Body of pancreas (tissue), 4 donors: Measurements from ENCODE around the gene PRKD1. TPM values are rescaled to one million over a fixed set of nuclear protein-coding genes. Genes with fewer than 3 reads are reported as not detected.

ENCODE experiments used
- ATAC-seq: fragments of 150-250 bp; one replicate; pipeline ENCODE4 v1.9.1; 2016
- DNase-seq, 4 donors: peaks; one replicate each; pipeline ENCODE4 v3.0.0-alpha.2; 2019
- H3K27ac ChIP-seq, 4 donors: fragments of 200-600 bp; sonication (generic); 1 replicate in 3 of 4; 2 replicates in 1 of 4; pipeline versions ENCODE4 v1.5.1 to v1.6.1; 2016 to 2019; ENCODE audit warnings: mild to moderate bottlenecking in 1 of 4, mixed read lengths in 1 of 4, moderate library complexity in 1 of 4
- H3K27me3 ChIP-seq, 2 donors: fragments of 200-600 bp; sonication (generic); one replicate each; pipeline ENCODE4 v1.6.0; 2016; ENCODE audit warnings: mild to moderate bottlenecking in 1 of 2
- H3K36me3 ChIP-seq, 2 donors: fragments of 200-600 bp; sonication (generic); replicated peaks in 1 of 2; 2 replicates each; pipeline ENCODE4 v1.5.1; 2016; ENCODE audit warnings: low read depth in 2 of 2; ENCODE audit not compliant: insufficient read depth in 1 of 2
- H3K4me1 ChIP-seq: fragments of 200-600 bp; sonication (generic); one replicate; pipeline ENCODE4 v1.6.0; 2016
- H3K4me3 ChIP-seq, 2 donors: fragments of 200-600 bp; sonication (generic); 1 replicate in 1 of 2; 2 replicates in 1 of 2; pipeline ENCODE4 v1.5.1; 2016 to 2019
- H3K9me3 ChIP-seq, 3 donors: fragments of 200-600 bp; sonication (generic); 1 replicate in 2 of 3; 2 replicates in 1 of 3; pipeline ENCODE4 v1.5.1; 2016
- POLR2A ChIP-seq, 3 donors: fragments of 450-650 bp; IDR thresholded peaks; one replicate each; pipeline ENCODE4 v1.6.1; 2016; ENCODE audit warnings: antibody characterized with exemption in 3 of 3, mild to moderate bottlenecking in 2 of 3
- WGBS, 2 donors: methylation state at CpG; one replicate each; pipeline ENCODE4 v1.1.5; 2017; 5-methylcytosine and 5-hydroxymethylcytosine counted together
- intact Hi-C: fragments of 100-400 bp; cut with DNase I; formaldehyde crosslinking; loops from one replicate; pipeline ENCODE4 v1.15.1; 2023
- total RNA-seq, 2 donors: library from RNA; depleted of rRNA; stranded (reverse); fragments of >200 nt; gene quantifications; one replicate each; pipeline ENCODE4 v1.1.0, GENCODE V29; 2016
- TF ChIP-seq, protein P1 (sequence below), 7 experiments: fragments of 450-650 bp in 4 of 7; fragments of 200-600 bp in 3 of 7; sonication (generic) in 3 of 7; IDR thresholded peaks; one replicate each; pipeline ENCODE4 v1.5.1; 2016 to 2019; ENCODE audit warnings: antibody characterized with exemption in 7 of 7

PRKD1 gene
- total RNA-seq, 2 donors from 2014 or later, result 5.3 to 14.8 TPM

DNA sequence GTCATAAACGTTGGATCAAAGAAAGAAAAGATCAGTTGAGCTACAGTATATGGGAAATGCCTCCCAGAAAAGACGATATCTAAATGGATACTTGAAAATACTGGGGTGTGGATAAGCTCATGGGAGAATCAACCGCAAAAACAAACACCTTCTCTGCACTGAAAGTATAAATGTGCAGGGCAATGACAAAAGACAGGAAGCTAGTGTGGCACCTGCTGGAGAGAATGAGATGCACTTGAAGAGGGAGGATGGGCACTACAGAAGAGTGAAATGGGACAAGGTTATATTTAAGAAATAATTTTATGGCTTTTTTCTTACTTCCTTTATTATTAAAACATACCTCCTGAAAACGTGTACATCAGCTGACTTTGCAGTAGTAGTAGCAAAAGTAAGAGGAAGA is 153.7 kb downstream of the PRKD1 start:
- H3K9me3 ChIP-seq, result no peaks in the 10 kb centered on the region
- H3K4me1 ChIP-seq, result no peaks in the 10 kb centered on the region
- DNase-seq (no peak), ATAC-seq (no peak)
- 30 to 42% methylated on average over 4 of the region's 4 CpGs for WGBS, 2 donors
- H3K36me3 ChIP-seq, result no peaks in the 10 kb centered on the region
- TF ChIP-seq POLR2A (IDR thresholded peaks at IDR 0.05), result no peak
- TF ChIP-seq, protein P1, sequence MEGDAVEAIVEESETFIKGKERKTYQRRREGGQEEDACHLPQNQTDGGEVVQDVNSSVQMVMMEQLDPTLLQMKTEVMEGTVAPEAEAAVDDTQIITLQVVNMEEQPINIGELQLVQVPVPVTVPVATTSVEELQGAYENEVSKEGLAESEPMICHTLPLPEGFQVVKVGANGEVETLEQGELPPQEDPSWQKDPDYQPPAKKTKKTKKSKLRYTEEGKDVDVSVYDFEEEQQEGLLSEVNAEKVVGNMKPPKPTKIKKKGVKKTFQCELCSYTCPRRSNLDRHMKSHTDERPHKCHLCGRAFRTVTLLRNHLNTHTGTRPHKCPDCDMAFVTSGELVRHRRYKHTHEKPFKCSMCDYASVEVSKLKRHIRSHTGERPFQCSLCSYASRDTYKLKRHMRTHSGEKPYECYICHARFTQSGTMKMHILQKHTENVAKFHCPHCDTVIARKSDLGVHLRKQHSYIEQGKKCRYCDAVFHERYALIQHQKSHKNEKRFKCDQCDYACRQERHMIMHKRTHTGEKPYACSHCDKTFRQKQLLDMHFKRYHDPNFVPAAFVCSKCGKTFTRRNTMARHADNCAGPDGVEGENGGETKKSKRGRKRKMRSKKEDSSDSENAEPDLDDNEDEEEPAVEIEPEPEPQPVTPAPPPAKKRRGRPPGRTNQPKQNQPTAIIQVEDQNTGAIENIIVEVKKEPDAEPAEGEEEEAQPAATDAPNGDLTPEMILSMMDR (IDR thresholded peaks at IDR 0.05), result peak in 3 of 7 experiments; percentile 21 to 50 (median 35)
- H3K4me3 ChIP-seq, result no peak overlapping the region
- H3K27me3 ChIP-seq, result no peaks in the 10 kb centered on the region
- no peak overlapping the region for H3K27ac ChIP-seq
- intact Hi-C loops, result no loop called here

DNA sequence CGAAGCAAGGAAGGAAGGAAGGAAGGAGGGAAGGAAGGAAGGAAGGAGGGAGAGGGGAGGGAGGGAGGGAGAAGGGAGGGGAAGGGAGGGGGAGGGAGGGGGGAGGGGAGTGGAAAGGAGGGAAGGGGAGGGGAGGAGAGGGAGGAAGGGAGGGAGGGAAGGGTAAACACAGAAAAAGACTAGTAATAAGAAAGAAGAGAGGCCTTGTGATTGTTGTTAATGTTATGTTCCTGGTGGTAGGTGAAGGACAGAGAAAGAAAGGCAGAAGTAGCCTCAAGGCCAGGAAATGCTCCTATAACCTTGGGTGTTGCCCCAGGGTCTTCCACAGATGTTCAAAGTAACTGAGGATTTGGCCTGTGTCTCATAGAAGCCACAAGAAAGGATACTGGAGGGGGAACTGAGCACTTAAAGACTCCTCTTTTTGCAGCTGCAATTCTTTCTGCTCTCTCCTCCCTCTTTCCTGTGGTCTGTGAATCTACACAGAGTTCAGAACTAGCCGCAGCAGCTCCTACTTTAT is 164.2 kb downstream of the PRKD1 start:
- intact Hi-C loops, result no loop called here
- 65 to 94% methylated on average over 2 of the region's 2 CpGs for WGBS, 2 donors
- no peak for ATAC-seq
- TF ChIP-seq POLR2A (IDR thresholded peaks at IDR 0.05), result no peak
- TF ChIP-seq, protein P1 (IDR thresholded peaks at IDR 0.05), result no peak
- H3K36me3 ChIP-seq, result no peaks in the 10 kb centered on the region
- H3K27ac ChIP-seq, result no peak overlapping the region
- H3K4me3 ChIP-seq, result no peak overlapping the region
- H3K27me3 ChIP-seq, result no peaks in the 10 kb centered on the region
- no peaks in the 10 kb centered on the region for H3K9me3 ChIP-seq
- no peaks in the 10 kb centered on the region for H3K4me1 ChIP-seq
- DNase-seq, result no peak

DNA sequence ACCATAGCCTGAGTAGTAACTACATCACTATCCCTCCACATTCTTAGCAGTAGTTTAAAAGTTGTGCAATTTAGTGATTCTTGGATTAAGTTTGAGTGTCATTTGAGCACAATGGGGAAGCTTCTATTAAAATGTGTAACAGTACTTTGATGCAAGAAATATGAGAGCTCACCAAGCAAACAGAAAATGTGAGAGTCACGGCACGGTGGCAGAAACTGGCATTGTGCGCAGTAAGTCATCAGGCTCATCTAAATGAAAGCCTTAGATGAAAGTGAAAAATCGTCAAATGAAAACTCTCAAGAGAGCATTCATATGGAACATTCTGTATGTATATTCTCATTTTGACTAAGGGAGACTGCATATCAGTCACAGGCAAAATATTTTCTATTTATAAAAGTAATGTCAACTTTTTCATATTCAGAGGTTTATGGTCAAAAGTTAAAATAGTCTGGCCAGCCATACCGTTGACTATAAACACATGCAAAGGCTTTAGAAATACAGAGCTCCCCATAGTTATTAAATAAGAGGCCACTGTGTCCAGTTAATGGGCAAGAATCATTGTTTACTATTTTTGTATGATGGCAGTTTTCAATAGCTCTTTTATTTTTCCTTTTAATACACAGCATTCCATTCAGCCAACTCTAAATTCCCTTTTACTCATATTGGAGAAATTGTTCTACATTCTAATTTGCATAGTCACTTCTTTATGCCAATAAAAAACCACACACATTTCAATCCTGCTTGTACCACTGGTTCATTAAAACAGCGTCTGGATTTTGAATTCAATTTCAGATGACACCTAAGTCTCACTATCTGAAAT is 167.9 kb downstream of the PRKD1 start:
- TF ChIP-seq, protein P1 (IDR thresholded peaks at IDR 0.05), result no peak
- no peak for TF ChIP-seq POLR2A (IDR thresholded peaks at IDR 0.05)
- WGBS, 2 donors, result 87 to 95% methylated on average over 6 of the region's 6 CpGs

DNA sequence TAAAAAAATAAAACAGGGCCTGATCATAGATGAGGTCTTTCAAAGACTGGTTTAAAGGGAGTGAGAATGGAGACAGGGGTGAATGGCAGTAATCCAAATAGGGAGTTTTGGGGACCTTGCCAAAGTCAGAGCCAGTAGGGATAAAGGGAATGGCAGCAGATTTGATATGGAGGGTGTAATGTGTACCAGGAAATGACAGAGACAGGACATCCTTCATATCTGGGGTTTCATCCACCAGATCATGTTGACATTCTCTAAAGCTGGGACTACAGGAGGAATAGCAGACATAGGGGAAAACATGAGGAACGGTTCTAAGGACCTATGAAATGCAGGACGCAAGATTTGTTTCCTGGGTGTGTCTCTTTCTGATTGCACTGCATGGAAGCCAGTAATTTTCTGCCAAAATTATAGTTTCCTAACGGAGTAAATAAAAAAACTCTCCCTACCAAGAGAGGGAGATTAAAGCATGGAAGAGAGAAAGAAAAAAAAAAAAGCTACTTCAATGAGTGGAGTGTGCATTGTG is 169.9 kb downstream of the PRKD1 start:
- WGBS, 2 donors, result 77 to 78% methylated on average over 3 of the region's 3 CpGs
- Histone ChIP-seq H3K4me1 (peaks cover 9% of the 10 kb centered on the region), H3K27me3 (no peaks in the 10 kb centered on the region), H3K27ac (no peak overlapping the region), H3K36me3 (no peaks in the 10 kb centered on the region), H3K9me3 (no peaks in the 10 kb centered on the region), H3K4me3 (no peak overlapping the region)
- DNase-seq (no peak), ATAC-seq (no peak)
- no peak for TF ChIP-seq POLR2A (IDR thresholded peaks at IDR 0.05)
- TF ChIP-seq, protein P1 (IDR thresholded peaks at IDR 0.05), result no peak
- intact Hi-C loops, result no loop called here

More for the DNA sequence above, 167.9 kb downstream of the PRKD1 start:
- DNase-seq, result no peak
- Histone ChIP-seq H3K9me3 (no peaks in the 10 kb centered on the region), H3K27me3 (no peaks in the 10 kb centered on the region), H3K27ac (no peak overlapping the region), H3K36me3 (no peaks in the 10 kb centered on the region), H3K4me1 (peaks cover 9% of the 10 kb centered on the region), H3K4me3 (no peak overlapping the region)
- intact Hi-C loops, result no loop called here
- ATAC-seq, result no peak
